ENCODE measurements around the gene CREBBP. TPM values are rescaled to one million over a fixed set of nuclear protein-coding genes. Genes with fewer than 3 reads are reported as not detected.

CREBBP gene
- total and polyA plus RNA-seq, 2 donors from 2014 or later, result 5.9 to 74.6 TPM

- intact Hi-C loops (cut with DNase I), result no loop called here
- Histone ChIP-seq H3K4me3 (ENCODE audit: low read length in 3 of 3) (peak overlapping the region; percentile 74 to 90 (median 89)), H3K9ac (ENCODE audit: low read length in 3 of 3) (peak overlapping the region in 1 of 3 donors; percentile 29), H3K4me1 (ENCODE audit: control insufficient read depth in 2 of 3, insufficient read depth in 2 of 3, low read depth in 1 of 3, low read length in 3 of 3) (peaks cover 0 to 26% (median 20%) of the 10 kb centered on the region in 3 donors), H3K27ac (ENCODE audit: low read depth in 2 of 2, low read length in 2 of 2) (peak overlapping the region in 1 of 2 donors; percentile 67), H3K27me3 (ENCODE audit: control insufficient read depth, insufficient read depth, low read length) (no peaks in the 10 kb centered on the region), H3K9me3 (ENCODE audit: control insufficient read depth in 2 of 3, insufficient read depth in 1 of 3, low read length in 3 of 3) (no peaks in the 10 kb centered on the region), H3K36me3 (ENCODE audit: control insufficient read depth in 2 of 3, insufficient read depth in 3 of 3, low read length in 3 of 3) (no peaks in the 10 kb centered on the region)
- TF ChIP-seq CTCF (IDR thresholded peaks at IDR 0.05; ENCODE audit: borderline replicate concordance, extremely low read depth, insufficient read depth), result peak; percentile 57
- FAIRE-seq (no peak), DNase-seq (peak; percentile 73 to 92 (median 81))
Observed at GRCh38 chr16:3879887-3880564, 487 bp downstream of the CREBBP start.

DNA sequence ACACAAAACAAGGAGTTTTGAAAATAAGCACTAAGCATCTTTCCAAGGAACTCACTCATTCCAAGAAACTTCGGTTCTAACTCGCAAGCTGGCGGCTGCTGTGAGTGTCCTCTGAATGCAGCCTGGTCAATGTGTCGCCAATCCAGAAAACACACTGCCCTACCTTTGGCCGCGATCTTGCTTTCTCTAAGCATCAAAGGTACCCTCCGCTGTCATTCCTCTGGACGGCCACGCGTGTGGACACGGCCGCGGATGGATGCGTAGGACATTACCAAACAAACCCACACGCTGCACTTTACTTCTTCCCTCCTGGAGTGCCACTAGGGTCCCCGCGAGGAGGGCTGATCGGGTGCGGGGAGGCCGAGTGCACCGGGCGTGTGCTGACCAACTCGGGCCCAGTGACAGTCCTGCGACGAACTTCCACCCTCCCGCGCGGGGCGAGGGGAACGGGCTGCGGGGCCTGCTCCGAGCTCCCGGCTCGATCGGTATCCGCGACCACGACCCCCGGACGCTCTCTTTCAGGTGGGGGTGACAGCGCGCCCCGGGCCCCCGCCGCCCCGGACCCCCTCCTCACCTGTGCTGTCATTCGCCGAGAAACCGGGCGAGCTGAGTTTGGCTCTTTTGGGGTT lies 1.1 kb downstream of the CREBBP start:
- Histone ChIP-seq H3K27me3 (ENCODE audit: control insufficient read depth, insufficient read depth, low read length) (no peaks in the 10 kb centered on the region), H3K9ac (ENCODE audit: low read length in 3 of 3) (peak overlapping the region; percentile 29 to 81 (median 77)), H3K4me1 (ENCODE audit: control insufficient read depth in 2 of 3, insufficient read depth in 2 of 3, low read depth in 1 of 3, low read length in 3 of 3) (peaks cover 0 to 32% (median 27%) of the 10 kb centered on the region in 3 donors), H3K27ac (ENCODE audit: low read depth in 2 of 2, low read length in 2 of 2) (no peak overlapping the region), H3K36me3 (ENCODE audit: control insufficient read depth in 2 of 3, insufficient read depth in 3 of 3, low read length in 3 of 3) (no peaks in the 10 kb centered on the region), H3K4me3 (ENCODE audit: low read length in 3 of 3) (peak overlapping the region; percentile 74 to 90 (median 89)), H3K9me3 (ENCODE audit: control insufficient read depth in 2 of 3, insufficient read depth in 1 of 3, low read length in 3 of 3) (no peaks in the 10 kb centered on the region)
- FAIRE-seq (no peak), DNase-seq (peak in 4 of 5 donors; percentile 26 to 83 (median 52))
- intact Hi-C loops (cut with DNase I), result no loop called here
- TF ChIP-seq CTCF (IDR thresholded peaks at IDR 0.05; ENCODE audit: borderline replicate concordance, extremely low read depth, insufficient read depth), result no peak

- Histone ChIP-seq H3K9me3 (ENCODE audit: control insufficient read depth in 2 of 3, insufficient read depth in 1 of 3, low read length in 3 of 3) (no peaks in the 10 kb centered on the region), H3K9ac (ENCODE audit: low read length in 3 of 3) (peak overlapping the region; percentile 29 to 81 (median 77)), H3K27me3 (ENCODE audit: control insufficient read depth, insufficient read depth, low read length) (no peaks in the 10 kb centered on the region), H3K4me1 (ENCODE audit: control insufficient read depth in 2 of 3, insufficient read depth in 2 of 3, low read depth in 1 of 3, low read length in 3 of 3) (peaks cover 0 to 40% (median 34%) of the 10 kb centered on the region in 3 donors), H3K27ac (ENCODE audit: low read depth in 2 of 2, low read length in 2 of 2) (no peak overlapping the region), H3K36me3 (ENCODE audit: control insufficient read depth in 2 of 3, insufficient read depth in 3 of 3, low read length in 3 of 3) (no peaks in the 10 kb centered on the region), H3K4me3 (ENCODE audit: low read length in 3 of 3) (peak overlapping the region; percentile 74 to 90 (median 89))
- TF ChIP-seq CTCF (IDR thresholded peaks at IDR 0.05; ENCODE audit: borderline replicate concordance, extremely low read depth, insufficient read depth), result no peak
- intact Hi-C loops (cut with DNase I), result no loop called here
- FAIRE-seq (no peak), DNase-seq (peak in 1 of 5 donors; percentile 56)
Observed at GRCh38 chr16:3878610-3879009, 1.9 kb downstream of the CREBBP start.

Measured in kidney (tissue), 14 donors.